IMR-90 (cell line): ENCODE data around the gene LRRTM3. TPM values are rescaled to one million over a fixed set of nuclear protein-coding genes. Genes with fewer than 3 reads are reported as not detected.

Experiments used
- ATAC-seq: fragments of 200-7000 bp; cut with Tn5 transposase; 2 replicates; pipeline ENCODE4 v1.9.1; 2020; ENCODE audit warnings: low read depth, mild to moderate bottlenecking, moderate library complexity
- BruUV-seq: library from RNA; stranded (reverse); fragments of 400-500 nt; replicated peaks from 2 replicates; lab custom pipeline; 2021; lab: Mats Ljungman, UMichigan
- CTCF ChIA-PET: fragments of 300-600 bp; formaldehyde crosslinking; extraction: SDS; loops from one replicate; lab custom pipeline; 2021; ENCODE audit warnings: antibody characterized with exemption; lab: Yijun Ruan, JAX
- POLR2A ChIA-PET: fragments of 300-600 bp; sonication (Branson Sonifier 250); formaldehyde crosslinking; loops from one replicate; lab custom pipeline; 2022; ENCODE audit warnings: antibody characterized with exemption; ENCODE audit not compliant: unreplicated experiment; lab: Charles Lee
- DNase-seq: peaks from one replicate; pipeline ENCODE4 v3.0.0; 2013
- H2AFZ ChIP-seq: replicated peaks from 2 replicates; pipeline ENCODE3; 2013; ENCODE audit warnings: low read length, mild to moderate bottlenecking; ENCODE audit not compliant: poor library complexity
- H2AK5ac ChIP-seq: 2 replicates; pipeline ENCODE4 v1.6.1; 2013; ENCODE audit warnings: low read depth, low read length, inconsistent platforms
- H2AK9ac ChIP-seq: replicated peaks from 2 replicates; pipeline ENCODE3; 2013; ENCODE audit warnings: mild to moderate bottlenecking, low read depth, low read length, moderate library complexity; ENCODE audit not compliant: poor library complexity
- H2BK120ac ChIP-seq: 2 replicates; pipeline ENCODE4 v1.6.1; 2013; ENCODE audit warnings: low read depth, low read length, inconsistent platforms
- H2BK15ac ChIP-seq: 3 replicates; pipeline ENCODE4 v1.6.1; 2013; ENCODE audit warnings: low read depth, low read length, inconsistent platforms
- H2BK20ac ChIP-seq: 2 replicates; pipeline ENCODE4 v1.6.1; 2013; ENCODE audit warnings: low read depth, mild to moderate bottlenecking, inconsistent platforms, low read length, moderate library complexity
- H2BK5ac ChIP-seq: 2 replicates; pipeline ENCODE4 v1.6.1; 2013; ENCODE audit warnings: mild to moderate bottlenecking, low read depth, low read length, inconsistent platforms; ENCODE audit not compliant: poor library complexity, severe bottlenecking
- H3K14ac ChIP-seq: replicated peaks from 2 replicates; pipeline ENCODE4 v1.6.1; 2013; ENCODE audit warnings: low read depth, low read length, inconsistent platforms
- H3K18ac ChIP-seq: 2 replicates; pipeline ENCODE4 v1.6.1; 2013; ENCODE audit warnings: low read depth, low read length, control low read depth
- H3K23ac ChIP-seq: 2 replicates; pipeline ENCODE4 v1.6.1; 2013; ENCODE audit warnings: low read depth, low read length, inconsistent platforms
- H3K27ac ChIP-seq: 2 replicates; pipeline ENCODE4 v1.5.1; 2013; ENCODE audit warnings: mild to moderate bottlenecking, control low read depth, low read length; ENCODE audit not compliant: insufficient read depth
- H3K27me3 ChIP-seq: 2 replicates; pipeline ENCODE4 v1.6.1; 2013; ENCODE audit warnings: low read length; ENCODE audit not compliant: control insufficient read depth, insufficient read depth
- H3K36me3 ChIP-seq: 2 replicates; pipeline ENCODE4 v1.6.1; 2013; ENCODE audit warnings: low read length, mixed read lengths; ENCODE audit not compliant: control insufficient read depth, insufficient read depth
- H3K4ac ChIP-seq: 2 replicates; pipeline ENCODE4 v1.6.1; 2013; ENCODE audit warnings: low read depth, low read length, inconsistent platforms
- H3K4me1 ChIP-seq: 2 replicates; pipeline ENCODE4 v1.6.1; 2013; ENCODE audit warnings: low read length, mixed read lengths; ENCODE audit not compliant: control insufficient read depth, insufficient read depth
- H3K4me2 ChIP-seq: 2 replicates; pipeline ENCODE4 v1.6.1; 2013; ENCODE audit warnings: low read depth, mild to moderate bottlenecking, control low read depth, low read length, moderate library complexity
- H3K4me3 ChIP-seq: 2 replicates; pipeline ENCODE4 v1.5.1; 2013; ENCODE audit warnings: low read depth, mild to moderate bottlenecking, control low read depth, low read length, moderate library complexity; ENCODE audit not compliant: insufficient read depth
- H3K56ac ChIP-seq: 2 replicates; pipeline ENCODE4 v1.6.1; 2013; ENCODE audit warnings: low read length, inconsistent platforms; ENCODE audit not compliant: insufficient read depth; ENCODE audit errors: extremely low read depth
- H3K79me1 ChIP-seq, 2 experiments: 2 replicates each; pipeline ENCODE4 v1.6.1; 2013; ENCODE audit warnings: low read length in 2 of 2, inconsistent platforms in 1 of 2, low read depth in 1 of 2
- H3K9ac ChIP-seq: 2 replicates; pipeline ENCODE4 v1.6.1; 2013; ENCODE audit warnings: low read depth, low read length, control low read depth
- H3K9me1 ChIP-seq: 2 replicates; pipeline ENCODE4 v1.6.1; 2013; ENCODE audit warnings: low read length, inconsistent platforms; ENCODE audit not compliant: insufficient read depth
- H3K9me3 ChIP-seq: 2 replicates; pipeline ENCODE4 v1.6.1; 2013; ENCODE audit warnings: low read length; ENCODE audit not compliant: control insufficient read depth, insufficient read depth
- H4K20me1 ChIP-seq: 2 replicates; pipeline ENCODE4 v1.6.1; 2013; ENCODE audit warnings: low read length, inconsistent platforms; ENCODE audit not compliant: insufficient read depth
- H4K5ac ChIP-seq: 2 replicates; pipeline ENCODE4 v1.6.1; 2013; ENCODE audit warnings: mild to moderate bottlenecking, low read depth, low read length, control low read depth
- H4K8ac ChIP-seq, 2 experiments: 2 replicates each; pipeline ENCODE4 v1.6.1; 2013; ENCODE audit warnings: low read depth in 2 of 2, low read length in 2 of 2, control low read depth in 1 of 2, inconsistent platforms in 1 of 2
- H4K91ac ChIP-seq: 2 replicates; pipeline ENCODE4 v1.6.1; 2013; ENCODE audit warnings: low read depth, low read length, inconsistent platforms; ENCODE audit not compliant: insufficient read depth
- BHLHE40 ChIP-seq: fragments of 150-350 bp; IDR thresholded peaks from 2 replicates; pipeline ENCODE4 v1.6.1; 2016; ENCODE audit warnings: mild to moderate bottlenecking, low read depth, low read length
- CHD1 ChIP-seq: IDR thresholded peaks from 2 replicates; pipeline ENCODE4 v1.6.1; 2012; ENCODE audit warnings: low read depth, low read length, improper control_type of control experiment
- FOS ChIP-seq: fragments of 150-350 bp; IDR thresholded peaks from 2 replicates; pipeline ENCODE4 v1.6.1; 2016; ENCODE audit warnings: low read depth, low read length
- MAFK ChIP-seq: IDR thresholded peaks from 2 replicates; pipeline ENCODE4 v1.6.1; 2012; ENCODE audit warnings: low read depth, low read length, improper control_type of control experiment
- MAZ ChIP-seq: IDR thresholded peaks from 2 replicates; pipeline ENCODE4 v1.6.1; 2012; ENCODE audit warnings: low read depth, mild to moderate bottlenecking, low read length, improper control_type of control experiment, moderate library complexity, borderline replicate concordance
- RAD21 ChIP-seq: IDR thresholded peaks from 2 replicates; pipeline ENCODE4 v1.6.1; 2012; ENCODE audit warnings: low read length, improper control_type of control experiment
- SMC3 ChIP-seq: fragments of 150-350 bp; IDR thresholded peaks from 2 replicates; pipeline ENCODE4 v1.6.1; 2016; ENCODE audit warnings: low read depth, mild to moderate bottlenecking, antibody characterized with exemption, low read length, moderate library complexity
- WGBS, 2 experiments: methylation state at CpG; one replicate each; pipeline versions ENCODE4 v1.1.5 to v1.1.7; 2013; ENCODE audit warnings: missing lambda C conversion rate in 2 of 2; ENCODE audit not compliant: insufficient read length in 1 of 2; ENCODE audit errors: extremely low coverage in 2 of 2; 5-methylcytosine and 5-hydroxymethylcytosine counted together
- dilution Hi-C: fragments of 300-500 bp; cut with HindIII; formaldehyde crosslinking; loops from one replicate; pipeline ENCODE4 v1.14.3; 2018; ENCODE audit warnings: low sequenced_read_pairs; ENCODE audit not compliant: unreplicated experiment
- in situ Hi-C: fragments of 300-500 bp; cut with MboI; formaldehyde crosslinking; loops from 3 replicates; pipeline ENCODE4 v1.14.3; 2019; ENCODE audit warnings: low sequenced_read_pairs, inconsistent platforms, mixed read lengths
- intact Hi-C: fragments of 100-400 bp; cut with micrococcal nuclease; formaldehyde crosslinking; loops from 2 replicates; pipeline ENCODE4 v1.10.0; 2022
- polyA plus RNA-seq, 3 experiments: library from polyadenylated mRNA; depleted of rRNA; stranded (reverse); fragments of >200 nt; gene quantifications; 2 replicates each; pipeline ENCODE4 v1.2.3, GENCODE V29; 2012; ENCODE audit warnings: low replicate concordance in 1 of 3
- total RNA-seq: library from RNA; depleted of rRNA; stranded (reverse); fragments of >200 nt; gene quantifications from 2 replicates; pipeline ENCODE4 v1.2.3, GENCODE V29; 2012
- TF ChIP-seq, protein P1 (sequence below): conservative IDR thresholded peaks from 2 replicates; pipeline ENCODE4 v1.5.1; 2012; ENCODE audit warnings: mild to moderate bottlenecking, low read depth, low read length, improper control_type of control experiment
- TF ChIP-seq, protein P2 (sequence below): fragments of 150-350 bp; IDR thresholded peaks from 2 replicates; pipeline ENCODE4 v1.6.1; 2016; ENCODE audit warnings: low read depth, mild to moderate bottlenecking, low read length, moderate library complexity, borderline replicate concordance
- TF ChIP-seq, protein P3 (sequence below): fragments of 150-350 bp; IDR thresholded peaks from 2 replicates; pipeline ENCODE4 v1.6.1; 2017; ENCODE audit warnings: mild to moderate bottlenecking, antibody characterized with exemption, low read length, low read depth

Gene LRRTM3
- total and polyA plus RNA-seq, 2 of the 4 experiments (the other 2 are of a cell fraction): under 0.01 TPM; not detected in 1

DNA sequence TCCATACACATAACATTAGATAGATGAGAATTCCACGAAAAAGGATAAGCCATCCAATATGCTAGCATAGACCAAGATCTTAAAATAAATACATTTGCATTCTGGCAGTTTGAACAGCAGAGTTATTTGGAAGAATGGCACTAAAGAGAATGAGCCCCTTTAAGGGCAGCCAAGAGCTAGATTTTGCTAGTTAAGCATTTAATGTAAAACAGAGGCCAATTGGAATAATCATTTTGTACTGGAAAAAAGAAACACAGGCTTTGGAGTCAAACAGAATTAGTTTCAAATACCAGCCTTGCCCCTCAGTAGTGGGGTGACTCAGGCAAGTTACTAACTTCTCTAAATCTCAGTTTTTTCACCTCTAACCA lies 56.2 kb downstream of the LRRTM3 start:
- H3K27ac ChIP-seq: no peak overlapping the region
- no peak overlapping the region for H4K5ac ChIP-seq
- H3K27me3 ChIP-seq: no peaks in the 10 kb centered on the region
- no CpG with 5 or more reads among the region's 1 CpG for WGBS, 2 experiments
- no peak overlapping the region for H3K4me2 ChIP-seq
- H3K23ac ChIP-seq: no peak overlapping the region
- no peak overlapping the region for H2BK15ac ChIP-seq
- no peaks in the 10 kb centered on the region for H3K9me3 ChIP-seq
- no peak overlapping the region for H4K8ac ChIP-seq
- POLR2A ChIA-PET: no interaction called here
- TF ChIP-seq FOS (no peak), MAFK (no peak), BHLHE40 (no peak), CHD1 (no peak), RAD21 (no peak), MAZ (no peak), SMC3 (no peak)
- TF ChIP-seq, protein P1, sequence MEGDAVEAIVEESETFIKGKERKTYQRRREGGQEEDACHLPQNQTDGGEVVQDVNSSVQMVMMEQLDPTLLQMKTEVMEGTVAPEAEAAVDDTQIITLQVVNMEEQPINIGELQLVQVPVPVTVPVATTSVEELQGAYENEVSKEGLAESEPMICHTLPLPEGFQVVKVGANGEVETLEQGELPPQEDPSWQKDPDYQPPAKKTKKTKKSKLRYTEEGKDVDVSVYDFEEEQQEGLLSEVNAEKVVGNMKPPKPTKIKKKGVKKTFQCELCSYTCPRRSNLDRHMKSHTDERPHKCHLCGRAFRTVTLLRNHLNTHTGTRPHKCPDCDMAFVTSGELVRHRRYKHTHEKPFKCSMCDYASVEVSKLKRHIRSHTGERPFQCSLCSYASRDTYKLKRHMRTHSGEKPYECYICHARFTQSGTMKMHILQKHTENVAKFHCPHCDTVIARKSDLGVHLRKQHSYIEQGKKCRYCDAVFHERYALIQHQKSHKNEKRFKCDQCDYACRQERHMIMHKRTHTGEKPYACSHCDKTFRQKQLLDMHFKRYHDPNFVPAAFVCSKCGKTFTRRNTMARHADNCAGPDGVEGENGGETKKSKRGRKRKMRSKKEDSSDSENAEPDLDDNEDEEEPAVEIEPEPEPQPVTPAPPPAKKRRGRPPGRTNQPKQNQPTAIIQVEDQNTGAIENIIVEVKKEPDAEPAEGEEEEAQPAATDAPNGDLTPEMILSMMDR: no peak
- TF ChIP-seq, protein P2, sequence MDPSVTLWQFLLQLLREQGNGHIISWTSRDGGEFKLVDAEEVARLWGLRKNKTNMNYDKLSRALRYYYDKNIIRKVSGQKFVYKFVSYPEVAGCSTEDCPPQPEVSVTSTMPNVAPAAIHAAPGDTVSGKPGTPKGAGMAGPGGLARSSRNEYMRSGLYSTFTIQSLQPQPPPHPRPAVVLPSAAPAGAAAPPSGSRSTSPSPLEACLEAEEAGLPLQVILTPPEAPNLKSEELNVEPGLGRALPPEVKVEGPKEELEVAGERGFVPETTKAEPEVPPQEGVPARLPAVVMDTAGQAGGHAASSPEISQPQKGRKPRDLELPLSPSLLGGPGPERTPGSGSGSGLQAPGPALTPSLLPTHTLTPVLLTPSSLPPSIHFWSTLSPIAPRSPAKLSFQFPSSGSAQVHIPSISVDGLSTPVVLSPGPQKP: no peak
- TF ChIP-seq, protein P3, sequence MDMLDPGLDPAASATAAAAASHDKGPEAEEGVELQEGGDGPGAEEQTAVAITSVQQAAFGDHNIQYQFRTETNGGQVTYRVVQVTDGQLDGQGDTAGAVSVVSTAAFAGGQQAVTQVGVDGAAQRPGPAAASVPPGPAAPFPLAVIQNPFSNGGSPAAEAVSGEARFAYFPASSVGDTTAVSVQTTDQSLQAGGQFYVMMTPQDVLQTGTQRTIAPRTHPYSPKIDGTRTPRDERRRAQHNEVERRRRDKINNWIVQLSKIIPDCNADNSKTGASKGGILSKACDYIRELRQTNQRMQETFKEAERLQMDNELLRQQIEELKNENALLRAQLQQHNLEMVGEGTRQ: no peak
- intact Hi-C loops: no loop called here
- CTCF ChIA-PET: no interaction called here
- H2AK9ac ChIP-seq: no peak overlapping the region
- H2BK120ac ChIP-seq: no peak overlapping the region
- in situ Hi-C loops: no loop called here
- dilution Hi-C loops: no loop called here
- no peaks in the 10 kb centered on the region for H3K4me1 ChIP-seq
- H3K56ac ChIP-seq: no peak overlapping the region
- ATAC-seq (no peak), DNase-seq (no peak)
- H2AFZ ChIP-seq: no peak overlapping the region
- H3K18ac ChIP-seq: no peak overlapping the region
- H4K91ac ChIP-seq: no peak overlapping the region
- no peaks in the 10 kb centered on the region for H3K36me3 ChIP-seq
- H2BK20ac ChIP-seq: no peak overlapping the region
- no peak overlapping the region for H3K4me3 ChIP-seq
- H3K9me1 ChIP-seq: no peaks in the 10 kb centered on the region
- H2BK5ac ChIP-seq: no peak overlapping the region
- no TSS peak for BruUV-seq
- no peak overlapping the region for H2AK5ac ChIP-seq
- H3K79me1 ChIP-seq: no peaks in the 10 kb centered on the region
- H3K4ac ChIP-seq: no peak overlapping the region
- no peaks in the 10 kb centered on the region for H4K20me1 ChIP-seq
- no peak overlapping the region for H3K14ac ChIP-seq
- H3K9ac ChIP-seq: no peak overlapping the region
